GM19395 (cell line): Measurements from ENCODE around the gene VWA3B.

Experiments used
- ATAC-seq: cut with Tn5 transposase; IDR thresholded peaks from one replicate; pipeline ENCODE4 v1.9.1; 2021; ENCODE audit warnings: mild to moderate bottlenecking, moderate library complexity; ENCODE audit not compliant: unreplicated experiment

VWA3B gene

DNA sequence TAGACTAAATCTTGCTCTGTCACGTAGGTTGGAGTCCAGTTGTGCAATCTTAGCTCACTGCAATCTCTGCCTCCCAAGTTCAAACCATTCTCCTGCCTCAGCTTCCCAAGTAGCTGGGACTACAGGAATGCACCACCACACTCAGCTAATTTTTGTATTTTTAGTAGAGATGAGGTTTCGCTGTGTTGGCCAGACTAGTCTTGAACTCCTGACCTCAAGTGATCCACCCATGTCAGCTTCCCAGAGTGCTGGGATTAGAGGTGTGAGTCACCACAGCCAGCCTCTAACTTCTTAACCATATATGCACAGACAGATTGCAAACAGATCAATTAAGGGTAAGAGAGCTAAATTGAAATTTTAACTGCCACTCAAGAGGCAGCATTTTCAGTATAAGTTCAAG lies 237.2 kb downstream of the VWA3B start:
- ATAC-seq = no peak

DNA sequence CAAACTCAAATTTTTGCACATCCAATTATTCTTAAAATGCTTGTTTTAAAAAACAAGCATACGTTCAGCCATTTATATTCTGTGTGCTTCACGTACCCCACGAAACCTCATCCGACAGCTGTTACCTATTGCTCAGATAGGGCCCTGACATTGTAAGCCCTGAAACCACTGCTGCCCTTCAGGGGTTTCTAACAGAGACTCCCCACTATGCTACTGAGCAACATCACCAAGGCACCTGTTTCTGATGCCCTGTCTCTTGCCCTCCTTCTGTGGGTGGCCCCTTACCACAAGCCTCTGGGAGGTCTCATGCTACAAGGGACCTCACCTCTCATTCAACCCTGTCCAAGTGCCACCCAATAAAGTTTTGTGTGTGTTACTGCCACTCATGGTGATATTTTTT lies 240.8 kb downstream of the VWA3B start:
- no peak for ATAC-seq

DNA sequence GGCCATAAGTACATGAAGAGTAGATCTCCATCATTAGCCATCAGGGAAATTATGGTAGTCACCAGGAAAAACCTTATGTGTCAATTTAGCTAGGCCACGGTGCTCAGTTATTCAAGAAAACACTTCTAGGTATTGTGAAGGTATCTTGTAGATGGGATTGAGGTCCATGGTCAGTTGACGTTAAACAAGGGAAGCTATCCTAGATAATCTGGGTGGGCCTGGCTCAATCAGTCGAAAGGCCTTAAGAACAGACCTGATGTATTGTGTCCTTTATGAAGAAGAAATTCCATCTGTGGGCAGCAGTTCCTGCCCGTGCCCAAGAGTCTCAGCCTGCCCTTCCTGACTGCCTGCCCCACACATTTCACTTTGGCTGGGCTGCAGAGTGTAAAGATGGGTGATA lies 242.6 kb downstream of the VWA3B start:
- ATAC-seq = no peak

DNA sequence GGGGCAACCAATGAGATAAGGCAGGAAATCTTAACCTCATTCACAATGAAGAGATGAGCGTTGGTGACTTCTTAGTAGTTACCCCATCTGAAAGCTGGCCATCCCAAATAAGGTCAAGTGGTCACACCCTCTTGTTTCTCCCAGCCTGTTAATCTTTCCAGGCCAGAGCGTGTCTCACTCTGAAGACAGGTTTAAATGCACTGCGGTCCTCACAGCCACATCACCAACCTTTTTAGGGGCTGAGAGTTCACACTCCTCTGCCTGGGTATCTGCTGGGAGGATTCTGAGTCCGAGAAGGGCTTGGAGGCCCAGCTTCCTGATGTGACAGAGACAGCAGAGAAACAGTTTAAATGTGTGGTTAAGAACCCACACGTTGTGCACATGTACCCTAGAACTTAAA lies 246.0 kb downstream of the VWA3B start:
- no peak for ATAC-seq

DNA sequence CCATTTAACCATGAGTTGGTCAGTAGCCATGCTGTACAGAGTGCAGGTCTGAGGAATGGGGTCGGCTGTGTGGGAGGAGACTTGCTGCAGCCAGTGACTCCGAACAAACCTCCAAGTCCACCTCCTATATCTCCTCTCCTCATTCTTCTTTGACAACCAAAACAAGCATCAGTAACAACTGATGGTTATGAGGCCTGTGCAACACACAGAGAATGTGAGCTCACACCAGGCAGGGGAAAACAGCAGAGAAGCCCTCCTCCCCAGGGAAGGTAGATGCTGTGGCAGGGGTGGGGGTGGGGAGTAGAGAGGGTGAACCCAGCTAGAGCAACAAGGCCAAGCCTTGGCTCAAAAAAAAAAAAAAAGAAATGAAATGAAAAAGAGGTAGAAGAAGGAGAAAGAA lies 247.0 kb downstream of the VWA3B start:
- ATAC-seq = no peak

DNA sequence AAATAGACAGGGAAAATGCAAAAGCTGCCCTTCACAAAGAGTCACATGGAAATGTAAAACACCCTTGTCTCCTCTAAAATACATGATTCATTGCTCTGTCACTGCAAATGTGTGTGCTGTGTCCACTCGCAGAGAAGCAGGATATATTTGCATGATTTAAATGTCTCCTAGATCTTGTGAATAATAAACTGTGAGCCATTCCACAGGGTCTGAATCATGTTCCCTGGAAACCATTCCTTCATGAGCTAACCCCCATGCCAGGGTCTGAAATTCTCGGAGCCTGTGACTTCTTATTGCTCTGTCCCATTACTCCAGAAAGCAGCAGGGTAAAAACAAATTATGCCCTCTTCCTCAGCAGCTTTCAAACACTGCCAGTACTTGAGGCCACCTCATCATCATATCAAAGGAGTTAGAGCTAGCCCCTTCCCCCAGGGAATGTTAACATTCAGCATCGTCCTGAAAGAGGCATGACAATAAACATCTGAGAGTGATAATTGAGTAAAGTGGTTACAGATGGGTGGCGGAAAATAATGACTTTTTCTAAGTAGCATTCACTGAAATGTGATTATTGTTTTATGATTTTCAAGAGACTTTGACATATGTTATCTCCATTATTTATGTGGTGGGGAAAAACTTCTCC lies 247.6 kb downstream of the VWA3B start:
- ATAC-seq = no peak

DNA sequence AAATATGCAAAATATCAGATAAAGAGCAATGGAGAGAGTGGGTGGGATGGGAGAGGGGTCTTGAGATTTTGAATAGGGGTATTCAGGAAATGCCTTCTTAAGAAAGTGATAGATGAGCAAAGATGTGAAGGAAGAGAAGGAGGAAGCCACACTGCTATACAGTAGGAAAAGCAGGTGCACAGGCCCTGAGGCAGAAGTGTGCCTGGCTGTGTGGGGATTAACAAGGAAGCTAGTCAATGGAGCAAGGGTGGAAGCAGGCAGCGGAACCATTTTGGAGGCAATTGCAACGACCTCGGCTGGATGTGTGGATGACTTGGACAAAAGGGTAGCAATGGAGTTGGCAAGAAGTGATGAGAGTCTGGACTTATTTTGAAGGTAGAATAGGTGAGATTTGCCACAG lies 248.3 kb downstream of the VWA3B start:
- ATAC-seq = no peak

DNA sequence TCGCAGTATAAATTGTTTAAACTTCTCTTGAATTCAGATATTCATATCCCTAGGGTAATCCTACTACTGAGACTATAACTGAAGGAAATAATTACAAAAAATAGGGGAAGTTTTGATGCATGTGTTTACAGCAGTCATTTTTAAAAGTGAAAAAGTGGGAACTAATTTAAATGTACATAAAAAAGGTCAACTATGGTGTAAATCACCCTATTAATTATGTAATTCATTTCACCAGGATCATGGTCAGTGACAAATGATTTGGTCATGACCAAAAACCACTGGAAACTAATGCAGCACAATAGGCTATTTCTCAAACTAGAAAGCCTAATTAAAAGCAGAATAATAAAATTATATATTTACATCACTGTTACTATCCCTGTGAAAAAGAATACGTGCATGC lies 254.3 kb downstream of the VWA3B start:
- ATAC-seq = no peak

DNA sequence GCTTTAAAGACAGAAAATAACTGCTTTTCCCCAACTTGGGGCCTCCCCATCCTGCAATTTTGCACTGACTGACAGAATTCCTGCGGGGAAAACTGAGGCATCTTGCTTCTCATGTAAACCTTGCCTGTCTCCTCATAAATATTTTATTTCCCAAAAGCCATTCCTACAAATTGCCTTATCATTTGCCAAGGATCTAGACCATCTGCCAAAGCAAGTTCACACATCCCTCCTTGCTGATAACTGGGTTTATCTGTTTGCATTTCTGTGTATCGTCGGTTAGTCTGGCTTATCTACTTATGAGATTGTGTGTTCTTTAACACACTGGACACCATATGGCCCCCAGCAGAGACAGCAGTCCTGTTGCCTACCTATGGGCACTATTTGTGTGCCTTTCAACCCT lies 256.3 kb downstream of the VWA3B start:
- ATAC-seq = no peak

DNA sequence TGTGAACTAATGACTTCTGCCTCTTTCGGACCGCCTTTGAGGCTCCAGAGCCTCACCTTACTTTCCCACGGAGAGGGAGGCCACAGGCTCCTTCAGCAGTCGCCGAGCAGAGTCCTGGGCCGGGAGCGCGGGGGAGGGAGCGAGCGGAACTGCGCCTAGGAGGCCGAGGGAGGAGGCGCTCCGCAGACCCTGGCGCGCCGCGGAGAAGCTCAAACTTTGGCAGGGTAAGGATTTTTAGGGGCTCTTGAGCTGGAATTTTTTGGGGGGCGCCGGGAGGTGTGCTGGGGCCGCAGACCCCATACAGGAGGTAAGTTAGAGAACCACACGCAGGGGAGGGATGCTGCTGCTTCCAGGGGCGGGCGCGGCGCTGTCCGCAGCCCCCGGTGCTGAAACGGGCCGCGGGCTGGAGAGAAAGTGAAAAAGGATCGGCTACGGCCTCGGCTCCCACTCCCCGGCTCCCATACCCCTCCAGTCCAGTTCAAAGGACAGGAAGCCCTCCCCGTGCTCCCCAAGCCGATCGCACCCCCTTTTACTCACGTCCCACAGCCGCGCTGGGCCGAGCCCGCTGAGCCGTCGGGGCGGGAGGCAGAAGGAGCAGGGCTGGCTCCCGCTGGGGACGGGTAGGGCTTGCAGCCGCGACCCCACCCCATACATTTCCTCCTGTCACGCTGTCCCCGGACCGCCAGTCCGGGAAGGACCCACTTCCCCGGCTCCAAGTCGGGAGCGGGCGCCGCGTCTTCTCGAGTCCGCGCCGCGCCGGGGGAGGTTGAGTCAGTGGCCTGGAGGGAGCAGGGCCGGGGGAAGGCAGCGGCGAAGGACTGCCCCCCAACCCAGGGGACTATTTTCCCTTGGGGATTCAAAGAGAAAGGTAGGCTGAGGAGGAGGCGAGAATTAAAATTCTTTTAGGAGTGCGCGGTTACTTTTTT lies 259.6 kb downstream of the VWA3B start, which contains the start of gene CNGA3:
CNGA3 (plus strand) TSS at position 146 of the 926 bp plus-strand sequence. CDS start 23,520 bp downstream, outside the sequence.
- no peak for ATAC-seq

DNA sequence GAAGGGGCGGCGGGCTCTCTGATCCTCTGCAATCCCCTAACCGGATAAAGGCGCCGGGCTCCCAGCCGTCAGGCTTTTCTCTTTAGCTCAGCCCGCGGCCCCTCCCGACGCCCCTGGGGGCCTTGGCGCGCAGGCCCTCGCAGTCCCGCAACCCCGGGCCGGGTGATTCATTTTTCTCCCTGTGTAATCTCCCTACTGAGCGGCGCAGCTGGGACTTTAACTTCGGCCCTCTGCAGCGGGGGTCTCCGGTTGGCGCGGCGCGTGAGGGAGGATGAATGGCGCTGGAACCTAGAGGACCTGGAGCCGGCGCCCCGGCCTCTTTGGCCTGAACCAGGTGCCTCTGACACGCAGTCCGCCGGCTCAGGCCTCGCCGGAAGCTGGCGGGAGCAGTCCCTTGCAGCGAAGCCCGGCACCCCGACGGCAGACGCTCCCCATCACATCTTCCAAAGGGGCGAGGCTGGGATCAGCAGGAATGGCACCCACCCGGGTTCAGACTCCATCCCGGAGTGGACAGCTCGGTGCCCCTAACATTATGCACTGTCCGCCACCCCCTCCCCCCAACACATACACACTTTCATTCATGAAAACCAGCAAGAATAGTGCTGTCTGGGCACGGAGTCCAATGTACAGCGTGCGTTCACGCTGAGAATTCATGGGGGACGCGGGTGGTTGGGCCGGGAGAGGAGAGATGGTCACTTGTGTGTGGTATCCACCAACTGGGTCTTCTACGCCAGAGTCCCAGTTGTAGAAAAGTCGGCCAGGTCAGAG lies 260.5 kb downstream of the VWA3B start:
- no peak for ATAC-seq

DNA sequence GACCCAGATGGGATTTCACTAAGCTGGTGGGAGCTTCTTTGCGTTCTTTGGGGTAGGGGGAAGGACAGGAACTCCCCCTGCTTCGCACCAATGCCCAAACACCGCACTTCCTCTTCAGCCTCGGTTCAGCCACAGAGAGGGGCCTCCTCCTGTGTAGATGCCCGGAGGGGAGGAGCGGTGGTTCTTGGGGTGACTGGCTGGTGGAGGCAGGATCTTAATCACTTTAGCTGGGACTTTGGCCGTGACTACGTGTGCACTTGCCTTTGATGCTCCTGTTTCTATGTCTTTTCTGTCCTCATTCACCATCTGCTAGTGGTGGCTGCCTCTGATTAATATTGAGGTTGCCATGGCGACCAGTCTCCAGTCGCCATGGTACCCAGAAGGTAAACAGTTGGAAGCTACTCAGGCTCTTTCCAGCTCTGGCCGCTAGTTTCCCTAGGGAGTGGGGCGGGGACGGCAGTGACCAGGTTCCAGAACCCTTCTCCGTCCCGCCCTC lies 261.1 kb downstream of the VWA3B start:
- ATAC-seq = no peak

DNA sequence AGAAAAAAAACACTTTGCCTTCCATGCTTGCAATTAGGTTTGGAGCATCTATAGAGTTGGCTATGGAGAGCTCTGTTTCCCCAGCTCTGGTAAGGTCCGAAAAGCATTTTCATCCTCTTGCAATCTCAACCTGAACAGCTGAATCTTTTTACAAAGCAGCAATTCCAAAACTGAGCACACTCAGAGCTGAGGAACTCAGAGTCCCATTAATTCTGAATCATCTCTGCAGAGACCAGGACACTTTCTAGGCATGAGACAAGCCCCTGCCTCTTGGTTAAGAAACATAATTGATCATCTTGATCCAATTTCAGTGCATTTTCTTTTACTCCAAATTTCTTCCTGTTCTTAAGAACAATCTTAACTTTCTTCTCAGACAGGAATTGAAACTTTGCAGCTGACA lies 263.4 kb downstream of the VWA3B start:
- ATAC-seq = no peak

DNA sequence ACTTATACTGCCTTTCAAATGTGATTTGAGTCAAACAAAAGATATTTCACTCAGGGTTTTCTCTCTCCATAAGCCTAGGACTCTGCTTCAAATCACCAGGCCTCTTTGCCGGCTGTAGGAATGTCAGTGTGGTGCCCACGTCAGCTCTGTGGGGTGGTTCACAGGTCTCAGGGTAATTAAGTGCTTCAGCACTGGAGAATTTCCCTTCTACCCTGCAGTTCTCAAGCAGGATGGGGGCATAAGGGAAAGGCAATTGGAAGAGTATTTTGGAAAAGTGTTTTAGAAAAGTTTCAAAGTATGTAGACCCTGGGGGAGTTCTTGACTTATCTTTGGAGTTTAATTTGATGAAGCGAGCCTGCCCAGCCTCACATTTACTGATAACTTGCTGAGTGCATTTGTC lies 268.9 kb downstream of the VWA3B start:
- ATAC-seq = no peak

DNA sequence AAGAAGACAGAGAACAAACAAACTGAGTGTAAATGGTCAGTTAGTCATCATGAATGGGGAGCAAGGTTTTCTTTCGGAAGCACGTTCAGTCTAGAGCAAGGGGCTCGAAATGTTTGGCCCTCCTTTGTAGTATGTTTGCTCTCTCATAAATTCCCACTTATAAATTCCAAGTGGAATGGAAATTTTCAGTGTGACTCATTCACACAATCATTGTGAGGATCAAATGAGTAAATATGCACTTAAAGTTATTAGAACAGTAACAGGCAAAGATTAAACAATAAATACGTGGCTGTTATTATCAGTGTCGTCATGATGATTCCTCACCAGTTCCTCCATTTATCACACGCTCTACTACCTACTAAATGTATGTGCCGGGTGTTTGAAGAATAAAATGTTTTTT lies 269.8 kb downstream of the VWA3B start:
- ATAC-seq = no peak

DNA sequence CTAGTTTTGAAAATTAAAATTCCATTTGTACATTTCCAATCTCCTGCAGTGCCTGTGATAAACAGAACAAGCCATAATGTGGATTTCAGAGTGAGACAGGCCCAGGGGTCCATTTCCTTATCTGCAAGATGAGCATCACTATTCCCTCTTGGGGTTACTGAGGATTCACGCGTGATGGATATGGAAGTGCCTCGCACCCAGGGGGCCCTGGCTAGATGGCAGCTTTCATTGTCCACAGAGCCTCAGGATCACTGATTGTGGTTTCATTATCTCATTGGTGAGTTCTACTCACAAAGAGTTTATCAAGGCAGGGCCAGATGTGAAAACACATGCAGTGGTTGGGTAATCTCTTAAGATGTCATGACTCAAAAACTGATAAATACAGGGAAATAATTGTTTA lies 270.9 kb downstream of the VWA3B start:
- no peak for ATAC-seq

DNA sequence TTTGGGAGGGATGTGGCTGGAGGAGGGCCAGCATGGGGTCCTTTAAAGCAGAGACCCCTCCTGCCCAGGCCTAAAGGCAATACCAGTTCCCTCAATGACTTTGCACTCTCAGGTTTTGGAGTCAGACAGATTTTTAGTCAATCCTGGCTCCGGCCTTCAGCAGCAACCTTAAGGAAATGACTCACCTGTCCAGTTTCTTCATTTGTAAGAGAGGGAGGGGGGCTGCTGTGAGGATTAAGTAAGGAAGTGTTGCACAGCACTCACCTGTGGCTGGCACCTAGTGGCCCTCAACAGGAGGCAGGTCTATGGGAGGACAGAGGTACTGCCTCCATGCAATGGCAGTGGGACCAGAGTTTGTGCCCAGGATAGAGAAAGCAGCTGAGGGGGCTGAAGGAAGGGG lies 273.0 kb downstream of the VWA3B start:
- no peak for ATAC-seq
